GM19463 (cell line): ENCODE results near the gene FAM72A.
"Not testable (repeated sequence)": the region's sequence is repeated elsewhere in the genome, so short reads cannot be mapped to it uniquely, and the experiment has no call there.

Experiments
- ATAC-seq: cut with Tn5 transposase; IDR thresholded peaks from one replicate; pipeline ENCODE4 v1.9.1; 2021; ENCODE audit warnings: mild to moderate bottlenecking, moderate library complexity; ENCODE audit not compliant: unreplicated experiment

FAM72A gene

GRCh38 chr1:206218285-206218684 lies 15.6 kb upstream of the FAM72A start:
- ATAC-seq, result not testable (repeated sequence)

GRCh38 chr1:206215600-206216392 lies 13.2 kb upstream of the FAM72A start:
- ATAC-seq, result not testable (repeated sequence)

- ATAC-seq, result not testable (repeated sequence)
These were observed 8.2 kb upstream of the FAM72A start for GRCh38 chr1:206210802-206211201.

DNA sequence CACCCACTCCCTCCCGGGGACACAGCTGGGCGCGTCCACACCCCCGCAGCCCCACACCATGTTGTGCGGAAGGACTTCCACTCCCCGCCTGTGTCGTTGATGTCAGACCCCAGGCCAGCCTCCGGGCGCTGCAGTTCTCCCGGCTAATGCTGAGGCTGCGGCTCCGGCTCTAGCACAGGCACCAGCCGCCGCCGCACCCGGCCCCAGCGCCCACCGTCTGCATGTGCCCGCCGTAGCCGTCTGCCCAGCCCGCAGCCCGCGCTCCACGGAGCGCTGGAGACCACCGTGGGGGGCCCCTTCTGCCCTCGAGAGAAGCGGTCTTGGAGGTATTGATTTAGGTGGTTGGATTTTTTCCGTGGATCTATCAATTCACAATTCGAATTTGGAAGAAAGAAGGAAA lies 2.9 kb upstream of the FAM72A start:
- ATAC-seq, result not testable (repeated sequence)

GRCh38 chr1:206204871-206205270 lies 2.2 kb upstream of the FAM72A start:
- not testable (repeated sequence) for ATAC-seq

- ATAC-seq, result not testable (repeated sequence)
These were observed 1.5 kb upstream of the FAM72A start for GRCh38 chr1:206204159-206204511.

DNA sequence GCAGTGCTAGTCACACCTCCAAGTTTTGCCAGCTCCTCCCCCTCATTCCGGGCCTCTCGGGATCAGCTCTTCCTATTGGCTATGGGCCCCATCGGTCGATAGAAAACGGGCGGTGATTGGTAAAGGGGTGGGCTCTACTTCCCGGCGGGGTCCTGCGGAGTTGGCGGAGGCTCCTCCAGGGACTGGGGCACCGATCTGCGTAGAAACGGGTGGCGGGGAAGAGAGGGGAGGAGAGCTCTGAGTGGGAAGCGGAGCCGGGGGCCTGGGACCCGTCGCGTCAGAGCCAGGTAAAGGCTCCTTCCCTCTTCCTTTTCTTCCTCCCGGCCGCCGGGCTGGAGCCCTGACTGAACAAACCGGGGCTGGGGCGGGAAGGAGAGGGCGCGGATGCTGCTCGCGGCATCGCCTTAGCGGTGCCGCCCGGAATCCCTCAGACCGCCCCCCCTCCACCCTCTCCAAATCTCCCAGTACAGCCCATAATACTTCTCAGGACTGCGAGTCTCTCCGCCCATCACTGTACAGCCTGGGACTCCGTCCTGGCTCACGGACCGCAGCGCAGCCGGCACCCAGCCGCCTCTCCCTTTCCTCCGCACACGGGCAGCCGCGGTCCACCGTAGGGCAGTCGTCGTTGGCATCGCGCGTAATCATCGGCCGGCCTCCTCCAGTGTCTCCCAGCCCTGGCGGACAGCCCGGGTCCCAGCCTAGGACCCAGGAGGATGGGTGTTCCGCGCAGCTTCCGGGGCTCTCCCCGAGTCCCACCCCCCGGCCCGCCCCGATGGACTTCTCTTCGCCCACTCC lies 922 bp upstream of the FAM72A start, which contains the start of gene SRGAP2:
Gene SRGAP2 (plus strand): TSS at position 178 of the 795 bp plus-strand sequence. CDS start 2,430 bp downstream, outside the sequence.
- ATAC-seq, result not testable (repeated sequence)

- ATAC-seq, result not testable (repeated sequence)
These were observed 5.8 kb downstream of the FAM72A start for GRCh38 chr1:206196748-206197424.

GRCh38 chr1:206195182-206195581 lies 7.5 kb downstream of the FAM72A start:
- not testable (repeated sequence) for ATAC-seq

DNA sequence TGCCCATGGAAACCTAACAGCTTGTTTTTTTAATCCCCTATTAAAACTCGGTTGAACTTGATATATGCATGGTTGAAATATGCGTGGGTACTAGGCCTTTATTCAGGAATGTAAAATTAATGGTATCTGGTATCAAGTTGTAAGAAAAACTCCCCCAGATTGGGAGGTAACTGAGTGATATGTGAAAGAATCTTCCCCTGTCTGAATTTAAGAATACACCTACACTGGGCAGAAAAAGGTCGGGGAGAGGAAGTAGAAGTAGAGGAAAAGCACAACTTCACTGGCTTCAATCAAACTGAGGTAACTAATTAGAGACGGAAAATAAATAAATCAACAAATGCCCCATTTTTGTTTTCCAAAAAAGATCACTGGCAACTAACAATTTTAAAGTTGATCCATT lies 15.8 kb downstream of the FAM72A start:
- not testable (repeated sequence) for ATAC-seq

GRCh38 chr1:206185778-206186177 lies 16.9 kb downstream of the FAM72A start:
- ATAC-seq, result not testable (repeated sequence)

- not testable (repeated sequence) for ATAC-seq
These were observed 18.9 kb downstream of the FAM72A start for GRCh38 chr1:206183788-206184187.

GRCh38 chr1:206182368-206183317 lies 20.0 kb downstream of the FAM72A start:
- not testable (repeated sequence) for ATAC-seq

GRCh38 chr1:206179666-206180065 lies 23.0 kb downstream of the FAM72A start:
- not testable (repeated sequence) for ATAC-seq

DNA sequence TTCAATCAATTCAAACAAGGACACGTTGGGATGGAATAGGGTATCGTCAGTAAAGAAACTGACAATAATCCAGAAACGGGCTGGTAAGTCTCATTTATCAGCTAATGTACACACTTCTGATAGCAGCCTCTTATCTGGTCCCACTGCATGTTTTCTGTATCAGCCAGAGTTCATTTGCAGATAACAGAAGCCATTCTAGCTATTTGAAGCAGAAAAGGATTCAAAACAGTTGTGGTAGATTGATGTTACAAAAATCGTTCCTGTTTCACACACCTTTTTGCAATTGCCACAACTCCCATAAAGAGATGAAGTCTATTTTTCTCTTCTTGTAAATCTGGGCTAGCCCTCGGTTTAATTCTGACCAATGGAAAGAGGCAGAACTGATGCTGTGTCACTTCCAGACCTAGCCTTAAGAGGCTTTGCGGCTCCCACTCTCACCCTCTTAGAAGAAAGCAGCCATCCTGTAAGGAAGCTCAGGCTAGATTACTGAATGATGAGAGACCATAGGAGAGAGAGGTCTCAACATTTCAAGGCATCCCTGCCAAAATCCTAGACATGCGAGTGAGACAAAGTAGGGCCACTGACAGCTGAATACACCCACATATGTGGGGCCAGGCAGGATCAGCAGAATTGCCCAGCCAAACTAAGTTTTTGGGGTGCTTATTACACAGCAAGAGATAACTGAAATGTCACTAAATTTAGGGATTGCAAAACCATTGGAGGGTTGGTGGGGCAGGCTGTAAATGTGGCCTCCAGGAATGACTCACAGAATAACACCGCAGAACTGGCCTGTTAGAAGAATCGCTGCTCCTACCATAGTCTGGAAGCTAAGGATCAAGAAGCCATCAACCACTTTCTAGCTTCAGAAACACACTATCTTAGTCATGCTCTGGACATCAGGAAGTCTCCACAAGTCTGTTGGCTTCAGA lies 24.3 kb downstream of the FAM72A start:
- not testable (repeated sequence) for ATAC-seq

DNA sequence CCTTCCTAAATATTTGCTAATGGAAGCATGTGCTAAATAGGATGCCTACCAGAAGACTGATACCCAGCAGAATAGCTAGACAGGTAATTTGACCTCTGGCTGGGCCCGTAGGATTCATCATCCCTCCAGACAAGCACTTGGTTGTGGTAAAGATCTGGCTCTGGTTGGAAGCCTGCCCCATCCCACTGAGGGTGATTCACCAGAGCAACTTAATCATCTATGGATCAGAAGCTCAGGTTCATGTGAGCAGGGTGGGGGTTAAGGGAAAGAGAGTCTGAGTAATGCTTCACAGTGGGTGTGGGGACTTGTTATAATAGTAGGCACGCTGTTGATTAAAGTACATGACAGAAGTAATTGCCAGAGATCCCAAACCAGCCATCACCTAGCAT lies 26.5 kb downstream of the FAM72A start:
- ATAC-seq, result not testable (repeated sequence)

DNA sequence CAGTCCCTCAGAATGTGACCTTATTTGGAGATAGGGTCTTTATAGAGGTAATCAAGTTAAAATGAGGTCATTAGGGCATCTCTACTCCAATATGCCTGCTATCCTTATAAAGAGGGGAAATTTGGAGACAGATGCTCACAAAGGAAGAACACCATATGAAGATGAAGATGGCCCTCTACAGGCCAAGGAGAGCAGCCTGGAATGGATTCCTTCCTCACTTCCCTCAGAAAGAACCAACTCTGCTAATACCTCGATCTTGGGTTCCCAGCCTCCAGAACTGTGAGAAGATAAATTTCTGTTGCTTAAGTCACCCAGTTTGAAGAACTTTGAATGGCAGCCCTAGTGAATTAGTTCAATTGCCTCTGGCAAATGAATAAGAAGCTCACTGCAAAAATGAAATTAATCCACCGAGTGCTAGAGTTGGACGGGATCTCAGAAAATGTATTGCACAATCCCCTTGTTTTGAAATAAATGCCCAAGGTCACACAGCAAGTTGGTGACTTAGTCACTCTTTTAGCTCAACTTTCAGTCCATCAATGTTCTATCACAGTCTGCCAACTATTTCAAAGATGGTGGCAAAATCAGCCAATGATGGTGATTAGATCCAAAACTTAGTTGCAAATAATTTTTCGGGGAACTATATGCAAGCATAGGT lies 27.1 kb downstream of the FAM72A start:
- ATAC-seq, result not testable (repeated sequence)

GRCh38 chr1:206174182-206174868 lies 28.3 kb downstream of the FAM72A start:
- ATAC-seq, result not testable (repeated sequence)
